Right lobe of liver (tissue), 4 donors: ENCODE measurements around the gene CIBAR2.

Experiments used
- CTCF ChIP-seq, 4 donors: fragments of 200-600 bp in 3 of 4; fragments of 450-650 bp in 1 of 4; IDR thresholded peaks; one replicate each; pipeline versions ENCODE4 v1.5.1 to v1.8.0; 2016 to 2022; ENCODE audit warnings: antibody characterized with exemption in 4 of 4, mild to moderate bottlenecking in 2 of 4
- POLR2A ChIP-seq: fragments of 450-650 bp; IDR thresholded peaks from one replicate; pipeline ENCODE4 v1.6.1; 2017; ENCODE audit warnings: antibody characterized with exemption, mild to moderate bottlenecking
- donor health status: DM: no; HTN: no; CAD: no.
- donor health status: DM: no; HTN: no; CAD: no.
- donor health status: DM: no; HTN: yes; CAD: no.

- TF ChIP-seq CTCF (IDR thresholded peaks at IDR 0.05) (no peak), POLR2A (no peak)
Measured at GRCh38 chr16:85136213-85136701, 24.0 kb upstream of the CIBAR2 start.
